HCT116 (cell line): Measurements from ENCODE around the gene DCHS2. TPM values are rescaled to one million over a fixed set of nuclear protein-coding genes. Genes with fewer than 3 reads are reported as not detected.

ENCODE experiments used
- ATAC-seq: fragments of 200-7000 bp; cut with Tn5 transposase; 2 replicates; pipeline ENCODE4 v1.9.1; 2020; ENCODE audit warnings: mild to moderate bottlenecking, moderate library complexity
- BruUV-seq: library from RNA; stranded (reverse); fragments of 400-500 nt; replicated peaks from 2 replicates; lab custom pipeline; 2021; lab: Mats Ljungman, UMichigan
- CTCF ChIA-PET: fragments of 300-600 bp; sonication (Branson Sonifier 250); formaldehyde crosslinking; loops from one replicate; lab custom pipeline; 2021; ENCODE audit warnings: antibody characterized with exemption; lab: Charles Lee
- POLR2A ChIA-PET: fragments of 300-600, 350-600 bp; sonication (Branson Sonifier 250); formaldehyde crosslinking; loops from one replicate; lab custom pipeline; 2021; ENCODE audit warnings: antibody characterized with exemption; lab: Charles Lee
- RAD21 ChIA-PET, 2 experiments: fragments of 300-600 bp; sonication (Branson Sonifier 250); formaldehyde crosslinking; loops; one replicate each; lab custom pipeline; 2023; ENCODE audit warnings: low total read pairs in 2 of 2; ENCODE audit not compliant: uncharacterized antibody in 2 of 2, unreplicated experiment in 2 of 2, low non-redundant PET in 1 of 2; lab: Charles Lee
- DNase-seq: peaks from one replicate; pipeline ENCODE4 v3.0.0-alpha.2; 2010; ENCODE audit warnings: low read depth, low spot score
- H2AFZ ChIP-seq: fragments of 200-600 bp; shearing (Covaris generic), sonication (generic); 2 replicates; pipeline ENCODE4 v1.6.1; 2017; ENCODE audit warnings: low read depth, mixed run types, mixed read lengths, antibody characterized with exemption, low read length; ENCODE audit not compliant: poor library complexity, severe bottlenecking
- H3K27ac ChIP-seq: 2 replicates; pipeline ENCODE4 v1.5.1; 2012; ENCODE audit warnings: low read depth, low read length
- H3K27me3 ChIP-seq: fragments of 200-600 bp; sonication (generic); 2 replicates; pipeline ENCODE4 v1.6.1; 2016; ENCODE audit warnings: mixed run types, low read length, mixed read lengths; ENCODE audit not compliant: insufficient read depth
- H3K36me3 ChIP-seq, 2 experiments: fragments of 200-500 bp in 1 of 2; fragments of 200-600 bp in 1 of 2; sonication (Bioruptor generic) in 1 of 2; sonication (generic) in 1 of 2; 2 replicates each; pipeline versions ENCODE4 v1.5.1 to v1.6.1; 2014 to 2016; ENCODE audit warnings: low read length in 2 of 2, inconsistent platforms in 1 of 2, mixed read lengths in 1 of 2, mixed run types in 1 of 2; ENCODE audit not compliant: insufficient read depth in 2 of 2, control insufficient read depth in 1 of 2
- H3K4me1 ChIP-seq, 2 experiments: fragments of 200-600 bp in 1 of 2; sonication (generic) in 1 of 2; 2 replicates each; pipeline versions ENCODE4 v1.5.1 to v1.6.1; 2012 to 2017; ENCODE audit warnings: low read length in 2 of 2, inconsistent platforms in 1 of 2, mild to moderate bottlenecking in 1 of 2, mixed read lengths in 1 of 2, mixed run types in 1 of 2, moderate library complexity in 1 of 2; ENCODE audit not compliant: insufficient read depth in 2 of 2, control insufficient read depth in 1 of 2
- H3K4me2 ChIP-seq: fragments of 200-600 bp; sonication (generic); 2 replicates; pipeline ENCODE4 v1.6.1; 2017; ENCODE audit warnings: mixed run types, low read length, mixed read lengths
- H3K4me3 ChIP-seq, 2 experiments: fragments of 200-600 bp in 1 of 2; sonication (generic) in 1 of 2; replicated peaks in 1 of 2; 2 replicates each; pipeline ENCODE4 v1.5.1; 2011 to 2016; ENCODE audit warnings: low read length in 2 of 2, control low read depth in 1 of 2, low read depth in 1 of 2, mild to moderate bottlenecking in 1 of 2, mixed read lengths in 1 of 2, mixed run types in 1 of 2
- H3K79me2 ChIP-seq: fragments of 200-600 bp; sonication (generic); 2 replicates; pipeline ENCODE4 v1.6.1; 2017; ENCODE audit warnings: mild to moderate bottlenecking, mixed run types, low read length, moderate library complexity, mixed read lengths; ENCODE audit not compliant: insufficient read depth
- H3K9ac ChIP-seq: fragments of 200-600 bp; sonication (generic); 2 replicates; pipeline ENCODE4 v1.6.1; 2016; ENCODE audit warnings: low read length, mixed read lengths
- H3K9me2 ChIP-seq: fragments of 200-600 bp; sonication (generic), shearing (Covaris generic); 2 replicates; pipeline ENCODE4 v1.6.1; 2017; ENCODE audit warnings: mixed run types, mild to moderate bottlenecking, moderate library complexity; ENCODE audit not compliant: insufficient read depth
- H3K9me3 ChIP-seq, 2 experiments: fragments of 200-500 bp in 1 of 2; fragments of 200-600 bp in 1 of 2; sonication (Bioruptor generic) in 1 of 2; sonication (generic) in 1 of 2; 2 replicates each; pipeline ENCODE4 v1.6.1; 2014 to 2017; ENCODE audit warnings: low read length in 2 of 2, mixed read lengths in 2 of 2, inconsistent platforms in 1 of 2, low read depth in 1 of 2, mild to moderate bottlenecking in 1 of 2, mixed run types in 1 of 2, moderate library complexity in 1 of 2; ENCODE audit not compliant: control insufficient read depth in 1 of 2, insufficient read depth in 1 of 2
- H4K20me1 ChIP-seq: fragments of 200-600 bp; sonication (generic), shearing (Covaris generic); 2 replicates; pipeline ENCODE4 v1.6.1; 2017; ENCODE audit warnings: mixed run types, mild to moderate bottlenecking, moderate library complexity; ENCODE audit not compliant: insufficient read depth
- ATF3 ChIP-seq: IDR thresholded peaks from 2 replicates; pipeline ENCODE4 v1.6.1; 2012
- CEBPB ChIP-seq: IDR thresholded peaks from 2 replicates; pipeline ENCODE4 v1.6.1; 2012; ENCODE audit warnings: low read depth
- CTCF ChIP-seq, 3 experiments: fragments of 200-600 bp in 1 of 3; sonication (generic) in 1 of 3; IDR thresholded peaks in 2 of 3; conservative IDR thresholded peaks in 1 of 3; 2 replicates each; pipeline ENCODE4 v1.5.1; 2012 to 2017; ENCODE audit warnings: low read depth in 2 of 3, low read length in 2 of 3, antibody characterized with exemption in 1 of 3, borderline replicate concordance in 1 of 3, control low read depth in 1 of 3, mild to moderate bottlenecking in 1 of 3, mixed read lengths in 1 of 3, mixed run types in 1 of 3, moderate library complexity in 1 of 3; ENCODE audit not compliant: insufficient read depth in 1 of 3
- EGR1 ChIP-seq: IDR thresholded peaks from 2 replicates; pipeline ENCODE4 v1.6.1; 2012; ENCODE audit warnings: low read depth
- EZH2 ChIP-seq: fragments of 200-600 bp; sonication (generic); IDR thresholded peaks from 2 replicates; pipeline ENCODE4 v1.6.1; 2017; ENCODE audit warnings: antibody characterized with exemption, mixed run types
- EZH2phosphoT487 ChIP-seq: fragments of 200-600 bp; IDR thresholded peaks from 2 replicates; pipeline ENCODE4 v1.6.1; 2018; ENCODE audit warnings: antibody characterized with exemption, borderline replicate concordance
- FOSL1 ChIP-seq: IDR thresholded peaks from 2 replicates; pipeline ENCODE4 v1.6.1; 2012; ENCODE audit warnings: low read depth
- JUND ChIP-seq: IDR thresholded peaks from 2 replicates; pipeline ENCODE4 v1.6.1; 2012
- POLR2A ChIP-seq: IDR thresholded peaks from 2 replicates; pipeline ENCODE4 v1.7.0; 2011; ENCODE audit warnings: borderline replicate concordance; ENCODE audit not compliant: insufficient read depth, insufficient read length; ENCODE audit errors: extremely low read depth
- POLR2AphosphoS5 ChIP-seq: IDR thresholded peaks from 2 replicates; pipeline ENCODE4 v1.6.1; 2011; ENCODE audit warnings: mild to moderate bottlenecking, low read depth, low read length, moderate library complexity
- RAD21 ChIP-seq: IDR thresholded peaks from 2 replicates; pipeline ENCODE4 v1.6.1; 2012; ENCODE audit warnings: low read depth, mild to moderate bottlenecking
- REST ChIP-seq: IDR thresholded peaks from 2 replicates; pipeline ENCODE4 v1.6.1; 2012; ENCODE audit warnings: low read depth
- SIN3A ChIP-seq: IDR thresholded peaks from 2 replicates; pipeline ENCODE4 v1.6.1; 2012; ENCODE audit warnings: low read depth
- SP1 ChIP-seq: IDR thresholded peaks from 2 replicates; pipeline ENCODE4 v1.6.1; 2012; ENCODE audit warnings: low read depth
- SRF ChIP-seq: IDR thresholded peaks from 2 replicates; pipeline ENCODE4 v1.6.1; 2012; ENCODE audit warnings: low read depth
- TCF7L2 ChIP-seq: IDR thresholded peaks from 2 replicates; pipeline ENCODE4 v1.7.0; 2011; ENCODE audit warnings: borderline replicate concordance, inconsistent platforms; ENCODE audit not compliant: insufficient read depth, insufficient read length; ENCODE audit errors: extremely low read depth
- YY1 ChIP-seq: IDR thresholded peaks from 2 replicates; pipeline ENCODE4 v1.6.1; 2011; ENCODE audit warnings: low read length, low read depth, moderate library complexity, mild to moderate bottlenecking; ENCODE audit not compliant: insufficient replicate concordance; ENCODE audit errors: extremely low read depth
- ZFX ChIP-seq: fragments of 450-650 bp; IDR thresholded peaks from 2 replicates; pipeline ENCODE4 v1.6.1; 2017
- intact Hi-C: fragments of 100-400 bp; cut with micrococcal nuclease; formaldehyde crosslinking; loops from 2 replicates; pipeline ENCODE4 v1.10.0; 2022
- total RNA-seq: library from RNA; stranded (reverse); gene quantifications from one replicate; pipeline ENCODE4 v1.2.1, GENCODE V29; 2021; ENCODE audit not compliant: unreplicated experiment
- TF ChIP-seq, protein P1 (sequence below): IDR thresholded peaks from 2 replicates; pipeline ENCODE4 v1.6.1; 2012
- TF ChIP-seq, protein P2 (sequence below): IDR thresholded peaks from 2 replicates; pipeline ENCODE4 v1.6.1; 2011; ENCODE audit warnings: mild to moderate bottlenecking, low read length, moderate library complexity; ENCODE audit not compliant: insufficient replicate concordance; ENCODE audit errors: extremely low read depth

The DCHS2 gene
- total RNA-seq, 1 experiment from 2014 or later: 0.05 TPM

- DNase-seq: no peak
- Histone ChIP-seq H3K9ac (no peak overlapping the region), H3K9me3 (no peaks in the 10 kb centered on the region), H4K20me1 (no peaks in the 10 kb centered on the region), H3K36me3 (no peaks in the 10 kb centered on the region), H3K4me3 (no peak overlapping the region), H3K4me2 (no peak overlapping the region), H2AFZ (no peak overlapping the region), H3K79me2 (no peaks in the 10 kb centered on the region), H3K27me3 (no peaks in the 10 kb centered on the region), H3K4me1 (no peaks in the 10 kb centered on the region), H3K27ac (no peak overlapping the region), H3K9me2 (no peaks in the 10 kb centered on the region)
- ChIA-PET POLR2A (no interaction called here), CTCF (no interaction called here), RAD21 (no interaction called here)
- no peak for TF ChIP-seq SRF
- TF ChIP-seq, protein P1, sequence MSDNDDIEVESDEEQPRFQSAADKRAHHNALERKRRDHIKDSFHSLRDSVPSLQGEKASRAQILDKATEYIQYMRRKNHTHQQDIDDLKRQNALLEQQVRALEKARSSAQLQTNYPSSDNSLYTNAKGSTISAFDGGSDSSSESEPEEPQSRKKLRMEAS: no peak
- TF ChIP-seq, protein P2, sequence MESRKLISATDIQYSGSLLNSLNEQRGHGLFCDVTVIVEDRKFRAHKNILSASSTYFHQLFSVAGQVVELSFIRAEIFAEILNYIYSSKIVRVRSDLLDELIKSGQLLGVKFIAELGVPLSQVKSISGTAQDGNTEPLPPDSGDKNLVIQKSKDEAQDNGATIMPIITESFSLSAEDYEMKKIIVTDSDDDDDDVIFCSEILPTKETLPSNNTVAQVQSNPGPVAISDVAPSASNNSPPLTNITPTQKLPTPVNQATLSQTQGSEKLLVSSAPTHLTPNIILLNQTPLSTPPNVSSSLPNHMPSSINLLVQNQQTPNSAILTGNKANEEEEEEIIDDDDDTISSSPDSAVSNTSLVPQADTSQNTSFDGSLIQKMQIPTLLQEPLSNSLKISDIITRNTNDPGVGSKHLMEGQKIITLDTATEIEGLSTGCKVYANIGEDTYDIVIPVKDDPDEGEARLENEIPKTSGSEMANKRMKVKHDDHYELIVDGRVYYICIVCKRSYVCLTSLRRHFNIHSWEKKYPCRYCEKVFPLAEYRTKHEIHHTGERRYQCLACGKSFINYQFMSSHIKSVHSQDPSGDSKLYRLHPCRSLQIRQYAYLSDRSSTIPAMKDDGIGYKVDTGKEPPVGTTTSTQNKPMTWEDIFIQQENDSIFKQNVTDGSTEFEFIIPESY: no peak
- TF ChIP-seq CTCF (IDR thresholded peaks at IDR 0.05 in 2 of 3, conservative IDR thresholded peaks at IDR 0.05 in 1 of 3; ENCODE audit: borderline replicate concordance in 1 of 3, insufficient read depth in 1 of 3, low read depth in 2 of 3, low read length in 2 of 3): no peak
- no peak for TF ChIP-seq POLR2A
- TF ChIP-seq REST: no peak
- TF ChIP-seq SP1: no peak
- no peak for TF ChIP-seq YY1
- no peak for TF ChIP-seq SIN3A
- TF ChIP-seq POLR2AphosphoS5: no peak
- no peak for TF ChIP-seq CEBPB
- no peak for TF ChIP-seq FOSL1
- TF ChIP-seq EZH2: no peak
- no peak for TF ChIP-seq JUND
- TF ChIP-seq ZFX: no peak
- TF ChIP-seq RAD21: no peak
- no peak for TF ChIP-seq TCF7L2
- no peak for TF ChIP-seq EGR1
- TF ChIP-seq EZH2phosphoT487: no peak
- TF ChIP-seq ATF3: no peak
- no TSS peak for BruUV-seq
- no peak for ATAC-seq
- intact Hi-C loops: no loop called here
Observed at GRCh38 chr4:154414796-154415195, 76.8 kb downstream of the DCHS2 start.
